Astrocyte (in vitro differentiated cells and primary cell): ENCODE data around the gene KNDC1.

Source experiments
- EZH2 ChIP-seq: IDR thresholded peaks from 2 replicates; pipeline ENCODE4 v1.6.1; 2012; ENCODE audit warnings: mild to moderate bottlenecking, low read length, inconsistent platforms; ENCODE audit not compliant: insufficient read depth
- TF ChIP-seq, protein P1 (sequence below): IDR thresholded peaks from 2 replicates; pipeline ENCODE4 v1.5.1; 2011; ENCODE audit warnings: low read depth, mild to moderate bottlenecking, inconsistent platforms, low read length, moderate library complexity; ENCODE audit not compliant: insufficient read depth

DNA sequence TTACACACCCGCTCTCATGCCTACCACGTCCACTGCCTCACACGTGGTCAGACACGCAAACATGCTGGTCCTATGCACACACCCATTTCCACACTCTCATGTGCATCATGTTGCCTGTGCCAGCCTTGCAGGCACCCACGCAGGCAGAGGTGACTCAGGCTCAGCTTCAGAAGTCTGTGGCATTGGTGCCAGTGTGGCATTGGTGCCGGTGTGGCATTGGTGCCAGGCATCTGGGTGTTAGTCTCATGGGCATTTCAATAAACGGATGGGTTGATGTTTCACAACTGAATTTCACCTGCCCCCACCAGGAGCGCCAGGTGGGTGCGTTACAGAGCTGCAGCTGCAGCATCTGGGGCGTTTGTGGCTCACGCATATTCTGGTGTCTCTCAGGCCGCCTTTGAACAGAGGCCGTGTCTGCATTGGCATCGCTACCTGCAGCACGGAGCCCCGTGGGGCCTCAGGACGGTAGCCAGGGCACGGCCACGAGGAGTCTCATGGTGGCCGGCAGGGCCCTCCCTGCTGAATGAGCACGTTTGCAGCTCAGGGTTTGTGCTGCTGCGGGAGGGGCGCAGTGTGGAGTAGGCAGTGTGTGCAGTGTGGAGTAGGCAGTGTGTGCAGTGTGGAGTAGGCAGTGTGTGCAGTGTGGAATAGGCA is 24.7 kb downstream of the KNDC1 start:
- no peak for TF ChIP-seq EZH2
- TF ChIP-seq, protein P1, sequence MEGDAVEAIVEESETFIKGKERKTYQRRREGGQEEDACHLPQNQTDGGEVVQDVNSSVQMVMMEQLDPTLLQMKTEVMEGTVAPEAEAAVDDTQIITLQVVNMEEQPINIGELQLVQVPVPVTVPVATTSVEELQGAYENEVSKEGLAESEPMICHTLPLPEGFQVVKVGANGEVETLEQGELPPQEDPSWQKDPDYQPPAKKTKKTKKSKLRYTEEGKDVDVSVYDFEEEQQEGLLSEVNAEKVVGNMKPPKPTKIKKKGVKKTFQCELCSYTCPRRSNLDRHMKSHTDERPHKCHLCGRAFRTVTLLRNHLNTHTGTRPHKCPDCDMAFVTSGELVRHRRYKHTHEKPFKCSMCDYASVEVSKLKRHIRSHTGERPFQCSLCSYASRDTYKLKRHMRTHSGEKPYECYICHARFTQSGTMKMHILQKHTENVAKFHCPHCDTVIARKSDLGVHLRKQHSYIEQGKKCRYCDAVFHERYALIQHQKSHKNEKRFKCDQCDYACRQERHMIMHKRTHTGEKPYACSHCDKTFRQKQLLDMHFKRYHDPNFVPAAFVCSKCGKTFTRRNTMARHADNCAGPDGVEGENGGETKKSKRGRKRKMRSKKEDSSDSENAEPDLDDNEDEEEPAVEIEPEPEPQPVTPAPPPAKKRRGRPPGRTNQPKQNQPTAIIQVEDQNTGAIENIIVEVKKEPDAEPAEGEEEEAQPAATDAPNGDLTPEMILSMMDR: no peak
